Activated CD8-positive, alpha-beta memory T cell treated with anti-CD3 and anti-CD28 coated beads, Interleukin-2, amount 50 U/mL, for 48 hours (primary cell): Measurements from ENCODE around the gene CPM.

Source experiments
- DNase-seq: peaks from one replicate; pipeline ENCODE4 v3.0.0-alpha.2; 2020

The CPM gene

DNA sequence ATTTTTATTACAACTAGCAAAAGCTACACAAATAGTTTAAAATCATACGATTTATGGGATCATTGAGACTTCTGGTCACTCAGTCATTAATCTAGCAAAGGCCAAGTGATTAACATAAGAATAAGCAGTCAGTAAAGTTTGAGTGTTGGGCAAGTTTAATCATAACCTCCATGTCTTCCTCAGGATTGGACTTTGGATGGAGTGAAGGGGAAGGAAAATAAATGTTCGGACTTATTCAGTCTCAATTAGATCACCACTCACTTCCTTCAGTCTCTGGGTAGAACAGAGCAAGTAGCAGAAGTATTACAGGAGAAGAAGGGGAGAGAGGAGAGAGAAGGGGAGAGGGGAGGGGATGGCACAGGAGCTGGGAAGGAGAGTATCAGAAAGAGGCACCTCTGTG, 31.4 kb downstream of the CPM start:
- DNase-seq, result no peak

DNA sequence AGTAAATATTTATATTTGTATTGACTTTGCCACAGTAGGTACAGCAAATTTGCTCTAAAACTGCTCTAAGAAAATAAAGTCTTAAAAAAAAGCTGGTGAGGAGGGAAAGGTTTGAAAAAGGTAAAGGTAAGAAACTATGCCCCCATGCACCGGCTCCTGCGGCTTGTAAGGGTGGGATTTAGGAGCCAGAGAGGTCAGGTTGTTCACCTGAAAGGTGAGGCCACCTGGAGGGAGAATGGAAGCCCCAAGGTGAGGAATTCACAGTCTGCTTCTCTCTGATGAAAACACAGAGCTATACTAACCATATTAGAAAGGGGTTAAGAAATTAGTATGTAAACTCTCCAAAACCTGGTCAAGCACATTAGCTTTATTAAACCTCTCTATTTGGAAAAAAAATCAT, 31.8 kb downstream of the CPM start:
- no peak for DNase-seq

DNA sequence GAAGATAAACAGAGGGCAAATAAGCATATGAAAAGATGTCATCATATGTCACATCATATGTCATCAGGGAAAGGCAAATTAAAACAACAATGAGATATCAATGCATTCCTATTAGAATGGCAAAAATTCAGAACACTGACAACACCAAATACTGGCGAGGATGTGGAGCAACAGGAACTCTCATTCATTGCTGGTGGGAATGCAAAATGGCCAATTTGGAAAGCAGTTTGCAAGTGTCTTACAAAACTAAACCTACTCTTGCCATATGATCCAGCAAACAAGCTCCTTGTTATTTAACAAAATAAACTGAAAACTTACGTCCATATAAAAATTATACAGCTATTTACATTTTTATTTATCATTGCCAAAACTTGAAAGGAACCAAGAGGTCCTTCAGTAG, 32.7 kb downstream of the CPM start:
- DNase-seq, result no peak

DNA sequence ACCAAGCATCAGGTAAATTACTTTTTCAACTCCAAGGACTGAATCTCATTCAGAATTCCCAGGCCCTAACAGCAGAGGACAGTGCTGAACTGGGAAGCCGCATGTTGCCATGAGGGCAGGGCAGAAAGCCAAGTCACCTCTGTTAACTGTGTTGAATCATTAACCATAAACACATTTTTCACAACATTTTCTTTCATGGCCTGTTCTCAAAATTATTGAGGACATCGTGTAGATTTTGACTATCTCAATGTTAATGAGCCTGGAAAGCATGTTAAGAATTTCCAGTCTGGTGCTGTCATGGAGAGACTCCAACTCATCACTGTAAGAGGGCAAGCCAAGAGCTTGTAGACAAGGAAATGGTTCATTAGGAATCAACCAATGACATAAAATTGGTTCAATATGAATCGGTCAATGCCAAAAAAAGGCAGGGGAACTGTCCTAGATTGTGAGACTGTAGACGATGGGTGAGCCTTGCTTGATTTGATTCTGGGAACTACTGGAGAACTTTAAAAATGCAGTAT, 33.7 kb downstream of the CPM start:
- no peak for DNase-seq

DNA sequence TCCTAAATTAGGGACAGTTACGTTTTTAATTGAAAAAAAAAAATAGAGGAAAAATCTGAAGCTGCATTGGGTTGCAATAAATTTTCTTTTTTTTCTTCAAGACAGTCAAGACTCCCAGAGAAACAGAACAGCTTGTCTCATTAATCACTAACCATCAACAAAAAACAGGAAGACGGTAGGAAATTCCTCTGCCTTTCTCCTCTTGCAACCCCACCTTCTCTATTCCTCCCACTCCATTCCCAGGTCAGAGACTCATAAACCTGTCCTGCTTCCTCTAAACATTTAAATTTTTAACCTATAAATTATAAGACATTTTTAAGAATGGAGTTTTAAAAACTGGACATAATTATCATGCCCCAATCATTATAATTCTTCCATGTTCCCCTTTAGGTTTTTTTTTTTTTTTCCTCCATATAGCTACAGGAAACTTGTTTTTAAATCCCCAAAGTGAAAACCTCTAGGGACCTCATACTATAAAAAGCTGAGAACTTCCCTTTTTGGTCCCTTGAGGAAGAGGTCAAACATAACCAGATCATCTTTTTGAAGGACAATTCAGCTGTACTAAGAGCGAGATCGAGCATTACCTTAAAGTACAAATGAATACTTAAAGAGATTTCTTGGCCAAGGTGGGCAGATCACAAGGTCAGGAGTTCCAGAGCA, 36.0 kb downstream of the CPM start:
- no peak for DNase-seq

DNA sequence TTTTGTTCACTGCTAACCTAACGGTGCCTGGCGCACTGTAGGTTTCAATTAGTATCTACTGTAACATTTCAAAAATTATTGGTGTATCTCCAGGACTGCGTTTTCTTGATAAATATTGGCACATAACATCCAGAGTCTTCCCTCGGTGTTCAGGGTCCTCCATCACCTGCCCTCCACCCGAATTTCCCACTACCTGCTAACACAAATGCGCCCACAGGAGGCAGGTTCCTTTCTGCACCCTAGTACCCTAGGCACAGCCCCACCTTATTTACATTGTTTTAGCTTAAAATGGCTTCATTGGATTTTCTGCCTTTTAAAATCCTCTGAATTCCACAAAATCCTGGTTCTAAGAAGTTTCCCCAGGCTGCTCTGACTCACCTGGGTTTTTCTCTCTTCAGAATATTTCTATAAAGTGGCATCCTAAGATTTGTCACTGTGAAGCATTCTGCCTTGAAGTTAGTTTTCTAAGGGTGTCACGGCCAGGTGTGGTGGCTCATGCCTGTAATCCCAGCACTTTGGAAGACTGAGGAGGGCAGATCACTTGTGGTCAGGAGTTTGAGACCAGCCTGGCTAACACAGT, 38.6 kb downstream of the CPM start:
- DNase-seq, result no peak

DNA sequence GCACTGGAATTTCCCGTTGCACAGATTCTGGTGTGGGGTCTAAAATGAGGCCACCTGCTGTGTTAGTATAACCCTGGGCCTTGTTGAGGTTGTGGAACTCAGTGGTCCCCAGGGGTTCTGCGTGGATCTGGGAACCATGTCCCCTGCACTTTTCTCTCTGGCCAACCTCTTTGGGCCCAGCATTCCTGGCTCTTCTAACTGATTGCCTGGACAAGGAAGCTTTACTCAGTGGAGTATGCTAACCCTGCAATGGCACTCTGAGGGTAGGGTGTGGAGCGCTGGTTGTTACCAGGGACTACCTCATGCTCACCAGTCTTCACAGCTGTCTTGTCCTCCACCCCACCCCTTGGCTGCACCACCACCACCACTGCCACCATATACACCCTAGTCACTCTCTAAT, 39.2 kb downstream of the CPM start:
- DNase-seq, result no peak

DNA sequence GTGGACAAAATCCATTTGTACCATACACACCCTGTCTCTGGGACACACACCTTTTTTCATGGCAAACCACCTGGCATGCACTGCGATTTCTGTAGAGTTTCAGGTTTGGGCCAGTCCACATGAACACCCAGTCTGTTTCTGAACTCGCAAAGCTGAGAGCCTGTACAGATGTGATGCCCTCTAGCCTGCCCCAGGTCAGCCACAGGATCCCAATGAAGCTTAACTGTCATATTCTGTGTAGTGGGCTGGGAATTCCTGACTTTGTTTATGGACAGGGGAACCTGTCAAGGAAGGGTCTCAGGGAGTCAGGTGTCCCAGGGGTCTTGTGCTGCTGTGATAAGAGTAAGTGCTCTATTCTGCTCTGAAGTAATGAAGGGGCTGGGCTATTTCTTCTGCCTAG, 39.8 kb downstream of the CPM start:
- no peak for DNase-seq

DNA sequence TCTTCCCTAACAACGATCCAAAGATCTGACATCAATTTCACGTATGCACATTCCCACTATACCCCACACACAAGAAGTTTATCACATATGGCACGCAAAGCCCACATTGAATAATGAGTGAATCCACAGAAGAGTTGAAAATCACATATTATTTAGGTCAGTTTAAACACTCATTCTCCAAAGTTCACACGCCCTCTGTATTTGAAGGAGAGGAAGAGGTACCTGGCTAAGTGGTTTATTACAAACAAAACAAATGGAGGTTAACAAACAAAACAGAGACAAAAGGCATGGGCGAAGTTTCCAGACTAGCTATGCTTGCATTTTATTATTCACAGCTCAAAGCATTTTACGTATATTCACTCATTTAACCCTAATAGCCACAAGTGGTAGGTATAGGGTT, 41.8 kb downstream of the CPM start:
- DNase-seq, result no peak

DNA sequence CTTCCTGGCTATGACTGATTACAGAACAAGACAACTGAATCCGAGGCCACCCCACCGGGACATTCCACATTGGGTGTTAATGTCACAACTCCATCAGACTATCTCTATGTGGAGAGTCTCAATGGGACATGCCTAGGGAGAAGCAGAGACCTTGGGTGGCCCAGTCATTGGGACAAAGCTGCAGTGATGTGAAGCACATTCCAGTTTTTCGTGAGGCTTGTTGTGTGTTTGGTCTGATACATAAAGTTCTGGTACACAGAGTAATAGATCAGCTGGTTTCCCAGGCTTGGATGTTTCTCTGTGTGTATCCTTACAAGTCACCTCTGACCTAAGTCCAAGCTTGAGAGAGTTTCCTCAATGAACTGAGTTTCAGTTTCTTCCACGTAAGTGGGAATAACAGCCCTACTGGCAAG, 42.3 kb downstream of the CPM start:
- DNase-seq, result no peak

DNA sequence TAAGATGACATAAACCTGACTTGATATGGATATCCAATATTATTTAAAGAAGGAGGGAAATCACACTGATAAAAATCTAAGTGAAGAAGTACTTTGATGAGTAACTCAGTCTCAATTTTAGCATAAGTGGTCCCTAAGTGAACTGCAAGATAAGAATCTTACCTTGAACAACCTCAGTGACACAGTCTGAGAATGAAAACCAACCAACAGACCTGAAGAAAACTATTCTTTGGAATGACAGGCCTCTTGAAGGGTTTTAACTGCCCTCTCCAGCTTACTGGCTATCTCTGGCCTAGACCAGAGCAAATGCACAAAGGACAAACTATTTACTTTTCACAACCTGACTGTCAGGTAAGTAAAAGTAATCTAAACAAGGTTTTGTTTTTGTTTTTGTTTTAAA, 44.7 kb downstream of the CPM start:
- no peak for DNase-seq

DNA sequence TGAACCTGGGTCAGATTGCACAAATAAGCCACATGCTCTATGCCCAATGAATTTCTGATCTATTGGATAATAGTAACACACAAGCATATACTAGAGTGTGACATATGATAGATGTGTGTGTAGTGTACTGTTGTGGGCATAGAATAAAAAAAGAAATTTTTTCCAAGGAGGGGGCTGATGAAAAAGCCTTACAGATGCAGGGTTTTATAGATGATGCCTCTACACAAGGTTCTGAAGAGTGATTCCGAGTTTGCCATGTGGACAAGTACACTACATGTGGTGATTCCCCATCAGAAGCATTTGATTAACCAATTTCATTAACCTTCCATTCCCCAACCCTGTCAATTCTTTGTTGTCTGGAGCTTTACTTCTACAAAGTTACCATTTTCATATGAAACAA, 45.3 kb downstream of the CPM start:
- DNase-seq, result no peak

DNA sequence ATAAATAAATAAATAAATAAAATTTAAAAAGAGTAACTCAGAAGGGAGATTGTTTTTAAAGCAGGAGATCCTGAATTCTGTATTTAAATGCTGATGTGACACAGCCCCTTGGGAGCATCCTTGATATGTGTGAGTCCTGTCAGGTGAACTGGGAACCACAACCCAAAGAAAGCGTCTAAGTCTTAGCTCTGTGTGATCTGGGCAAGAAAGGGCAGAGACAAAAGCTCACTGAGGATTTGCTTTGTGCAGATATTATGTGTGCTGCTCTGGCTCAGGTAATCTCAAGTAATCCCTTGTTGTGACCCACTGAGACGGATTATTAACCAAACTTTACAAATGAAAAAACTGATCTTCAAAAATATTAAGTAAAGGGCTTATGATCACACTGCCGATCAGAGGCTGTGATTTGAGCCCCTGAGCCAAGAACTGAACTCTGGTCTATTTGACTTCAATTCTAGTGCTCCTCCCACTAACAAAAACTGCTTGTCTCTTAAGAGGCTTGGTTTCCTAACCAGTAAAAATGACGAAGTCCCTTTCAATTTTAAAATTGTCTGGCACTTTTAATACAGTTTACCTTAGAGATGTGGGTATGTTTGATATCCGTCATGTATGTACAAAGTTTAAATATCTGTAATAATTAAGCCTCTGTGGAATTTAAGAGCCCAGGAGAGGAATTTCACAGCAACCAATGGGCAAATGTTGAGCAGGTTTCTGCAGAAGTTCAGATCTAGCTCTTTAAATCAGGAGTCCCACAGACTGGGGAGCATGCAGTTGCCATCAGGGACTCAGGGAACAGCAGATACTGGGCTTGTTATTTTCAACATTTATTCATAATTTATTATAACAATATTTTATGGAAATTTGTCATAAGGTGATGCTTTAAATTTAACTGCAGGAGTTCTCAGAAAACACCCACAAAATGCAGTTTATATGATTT, 46.1 kb downstream of the CPM start:
- DNase-seq, result no peak

DNA sequence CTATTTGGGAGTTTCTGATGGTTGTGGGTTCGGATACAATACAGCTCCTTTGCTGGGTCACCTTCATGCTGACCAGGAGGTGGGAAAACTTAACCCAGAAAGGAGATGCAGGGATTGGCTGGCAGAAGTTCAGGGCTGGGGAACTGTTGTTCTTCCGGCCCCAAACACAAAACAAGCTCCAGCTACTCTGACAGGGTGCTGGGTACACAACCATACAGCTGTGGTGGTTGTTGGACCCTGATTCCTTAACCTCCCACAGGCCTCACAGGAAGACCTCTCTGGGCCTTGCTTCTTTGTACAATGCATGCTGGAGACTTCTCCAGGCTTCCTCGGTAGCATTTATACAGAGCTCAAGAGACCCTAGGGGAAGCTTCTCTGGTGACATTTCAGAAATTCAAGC, 47.6 kb downstream of the CPM start:
- DNase-seq, result no peak

DNA sequence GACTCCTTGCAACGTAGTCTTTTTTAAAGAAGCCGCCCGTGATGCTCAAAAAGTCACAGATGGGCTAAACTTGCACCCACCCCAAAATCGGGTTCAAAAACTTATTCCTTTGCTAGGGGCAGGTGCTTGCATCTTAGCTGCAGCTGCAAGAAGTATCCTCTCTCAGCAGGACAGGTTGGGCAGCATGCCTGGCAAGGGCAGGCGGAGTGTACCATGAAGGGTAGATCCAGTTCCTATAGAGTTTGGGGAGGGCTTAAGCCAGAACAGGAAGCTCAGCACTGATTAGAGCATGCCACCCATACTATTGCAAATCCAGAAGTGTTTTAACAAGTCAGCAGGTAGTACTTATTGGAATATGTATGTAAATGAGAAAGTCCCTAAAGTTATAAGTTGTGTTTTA, 48.7 kb downstream of the CPM start:
- DNase-seq, result peak; percentile 23

DNA sequence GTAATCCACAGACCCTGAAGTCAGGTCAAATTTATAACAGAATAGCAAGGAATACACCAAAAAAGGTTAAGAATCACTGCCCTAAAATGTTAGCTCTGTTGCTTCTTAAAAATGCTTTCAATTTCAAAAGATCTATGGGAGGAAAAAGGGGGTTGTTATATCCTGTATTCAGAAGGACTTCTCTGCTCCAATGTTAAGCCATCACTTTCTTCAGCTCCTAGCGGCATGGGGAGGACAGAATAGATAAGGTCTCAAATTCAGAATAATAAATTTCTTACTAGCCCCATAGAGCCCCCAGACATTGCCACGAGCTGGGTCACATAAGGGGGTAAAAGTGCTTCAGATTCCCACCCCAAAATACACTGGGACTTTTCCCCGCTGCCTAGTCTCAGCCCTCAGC, 49.8 kb downstream of the CPM start:
- DNase-seq, result no peak

DNA sequence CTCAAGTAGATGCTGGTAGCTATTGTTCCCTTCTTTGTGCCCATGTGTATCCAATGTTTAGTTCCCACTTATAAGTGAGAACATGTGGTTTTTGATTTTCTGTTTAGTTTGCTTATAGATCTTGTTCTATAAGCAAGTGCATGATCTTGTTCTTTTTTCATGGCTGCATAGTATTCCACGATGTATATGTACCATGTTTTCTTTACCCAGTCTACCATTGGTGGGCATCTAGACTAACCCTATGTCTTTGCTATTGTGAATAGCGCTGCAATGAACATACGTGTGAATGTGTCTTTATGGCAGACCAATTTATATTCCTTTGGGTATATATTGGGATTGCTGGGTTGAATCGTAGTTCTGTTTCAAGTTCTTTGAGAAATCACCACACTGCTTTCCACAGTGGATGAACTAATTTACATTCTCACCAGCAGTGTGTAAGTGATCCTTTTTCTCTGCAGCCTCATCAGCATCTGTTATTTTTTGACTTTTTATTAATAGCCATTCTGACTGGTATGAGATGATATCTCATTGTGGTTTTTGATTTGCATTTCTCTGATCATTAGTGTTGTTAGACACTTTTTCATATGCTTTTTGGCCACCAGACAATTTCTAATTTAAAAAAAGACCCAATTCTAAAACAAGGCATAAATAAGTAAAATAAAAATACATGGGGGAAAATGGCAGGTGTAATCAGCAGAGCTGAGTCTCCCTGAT, 50.6 kb downstream of the CPM start:
- DNase-seq, result no peak

DNA sequence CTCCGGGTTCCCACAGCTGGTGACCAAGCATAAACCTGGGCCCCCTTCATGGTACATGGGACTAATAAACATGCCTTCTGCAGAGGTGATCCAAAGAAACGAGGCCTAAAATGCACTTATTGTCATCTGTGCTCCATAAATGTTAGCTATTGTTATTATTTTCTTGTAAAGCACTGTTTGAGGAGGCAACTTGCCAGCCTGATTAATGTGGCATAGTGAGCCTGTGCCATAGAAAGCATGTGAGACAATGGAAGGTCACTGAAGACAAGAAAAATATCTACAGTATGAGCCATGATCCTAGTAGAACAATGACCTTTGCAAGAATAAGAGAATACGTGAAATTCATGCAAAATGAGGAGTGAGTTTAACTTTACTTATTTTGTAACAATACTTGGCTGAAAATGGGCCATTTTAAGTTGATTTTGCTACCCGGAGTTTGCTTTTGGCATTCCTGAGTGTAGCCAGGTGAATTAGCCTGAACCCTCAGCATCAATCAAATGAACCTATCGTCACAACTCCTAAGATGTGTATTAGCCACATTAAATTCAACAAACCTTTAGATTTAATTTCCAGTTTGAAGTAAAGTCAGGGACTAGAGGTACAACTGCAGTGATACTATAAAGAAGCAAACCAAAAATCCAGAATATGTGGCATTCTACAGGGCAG, 52.2 kb downstream of the CPM start:
- no peak for DNase-seq

DNA sequence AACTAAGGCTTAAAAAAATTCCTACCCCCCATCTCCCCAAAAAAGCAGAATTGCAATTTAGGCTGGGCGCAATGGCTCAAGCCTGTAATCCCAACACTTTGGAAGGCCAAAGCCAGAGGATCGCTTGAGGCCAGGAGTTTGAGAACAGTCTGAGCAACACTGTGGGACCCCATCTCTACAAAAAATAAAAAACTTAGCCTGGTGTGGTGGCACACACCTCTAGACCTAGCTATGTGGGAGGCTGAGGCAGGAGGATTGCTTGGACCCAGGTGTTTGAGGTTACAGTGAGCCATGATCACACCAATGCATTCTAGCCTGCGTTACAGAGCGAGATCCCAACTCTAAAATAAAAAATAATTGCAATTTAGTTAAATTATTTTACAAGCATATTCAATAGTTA, 54.1 kb downstream of the CPM start:
- no peak for DNase-seq

DNA sequence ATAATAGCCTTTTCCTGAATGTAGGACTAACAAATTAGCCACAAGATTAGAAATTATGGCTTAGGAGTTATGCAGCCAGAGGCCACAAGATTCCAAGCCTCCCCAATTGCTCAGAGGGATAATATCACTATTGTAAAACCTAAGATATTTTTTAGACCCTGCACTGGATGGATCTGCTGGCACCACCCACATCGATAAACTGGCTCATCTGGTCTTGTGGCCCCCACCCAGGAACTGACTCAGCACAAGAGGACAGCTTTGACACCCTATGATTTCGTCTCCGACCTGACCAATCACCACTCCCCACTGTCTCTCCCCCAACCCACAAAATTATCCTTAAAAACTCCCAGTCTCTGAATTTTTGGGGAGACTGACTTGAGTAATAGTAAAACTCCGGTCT, 54.7 kb downstream of the CPM start:
- no peak for DNase-seq

DNA sequence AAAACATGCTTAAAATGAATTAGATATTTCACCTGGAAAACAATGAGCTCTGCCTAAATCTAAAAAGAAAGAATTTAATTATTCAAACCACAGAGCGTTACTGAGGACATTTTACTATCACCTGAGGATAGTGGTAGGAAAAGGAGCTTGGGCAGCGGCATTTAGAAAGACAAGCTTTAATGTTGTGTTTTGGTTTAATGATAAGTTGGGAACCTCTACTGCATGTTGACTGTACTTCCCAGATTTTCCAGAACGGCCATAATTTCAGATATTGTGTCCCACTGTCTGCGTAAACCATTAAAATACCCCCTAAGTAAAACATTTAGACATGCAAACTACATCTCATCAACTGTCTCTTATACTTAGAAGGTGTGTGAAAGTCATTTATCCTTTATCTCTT, 55.4 kb downstream of the CPM start:
- DNase-seq, result no peak

DNA sequence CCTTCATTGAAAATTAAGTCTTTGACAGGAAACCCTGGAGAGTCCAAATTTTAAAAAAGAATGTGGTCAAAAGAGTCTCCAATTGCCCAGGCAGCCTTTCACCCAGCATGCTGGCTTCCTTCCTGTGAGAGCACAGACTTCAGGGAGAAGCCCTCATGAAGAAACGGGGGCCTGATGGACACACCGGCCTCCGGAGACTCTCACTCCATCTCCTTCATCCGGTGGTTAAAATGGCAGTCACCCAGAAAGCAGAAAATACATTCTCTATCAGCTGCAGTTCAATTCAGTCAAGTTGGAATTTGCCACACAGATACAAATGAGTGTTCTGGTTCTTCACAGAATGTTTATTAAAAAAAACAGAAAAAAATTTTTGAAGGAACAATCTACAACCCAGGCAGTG, 56.5 kb downstream of the CPM start:
- no peak for DNase-seq

DNA sequence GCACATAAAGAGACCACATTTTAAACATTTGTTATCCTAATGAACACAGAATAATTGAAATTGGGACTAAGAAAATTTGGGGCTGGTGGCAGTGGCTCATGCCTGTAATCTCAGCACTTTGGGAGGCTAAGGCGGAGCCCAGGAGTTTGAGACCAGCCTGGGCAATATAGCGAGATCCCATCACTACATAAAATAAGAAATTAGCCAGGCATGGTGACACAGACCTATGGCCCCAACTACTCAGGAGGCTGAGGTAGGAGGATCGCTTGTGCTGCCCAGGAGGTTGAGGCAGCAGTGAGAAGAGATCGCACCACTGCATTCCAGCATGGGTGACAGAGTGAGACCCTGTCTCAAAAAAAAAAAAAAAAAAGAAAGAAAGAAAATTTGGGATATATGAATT, 59.7 kb downstream of the CPM start:
- DNase-seq, result peak; percentile 0
